ENCODE results near the gene CSF1.
"Not testable (repeated sequence)": the region's sequence is repeated elsewhere in the genome, so short reads cannot be mapped to it uniquely, and the experiment has no call there.

The CSF1 gene

DNA sequence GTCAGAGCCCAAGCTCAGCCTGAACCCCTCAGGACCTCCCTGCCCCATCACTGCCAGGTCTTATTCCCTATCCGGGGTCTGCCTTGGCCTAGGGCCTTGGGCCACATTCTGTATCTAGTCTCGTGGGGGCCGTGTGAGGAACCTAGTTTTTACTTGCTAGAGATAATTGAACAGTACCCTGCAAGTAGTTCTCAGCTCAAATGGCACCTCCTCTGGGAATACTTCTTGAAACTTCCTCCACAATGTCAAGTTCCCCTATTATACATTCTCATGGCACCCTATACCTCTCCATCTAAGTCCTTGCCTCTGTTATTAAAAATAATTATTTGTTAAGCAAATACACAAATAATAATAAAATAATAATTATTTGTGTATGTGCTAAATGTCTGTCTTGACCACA lies 32.9 kb upstream of the CSF1 start:
- no peak for DNase-seq
- TF ChIP-seq, protein P1, sequence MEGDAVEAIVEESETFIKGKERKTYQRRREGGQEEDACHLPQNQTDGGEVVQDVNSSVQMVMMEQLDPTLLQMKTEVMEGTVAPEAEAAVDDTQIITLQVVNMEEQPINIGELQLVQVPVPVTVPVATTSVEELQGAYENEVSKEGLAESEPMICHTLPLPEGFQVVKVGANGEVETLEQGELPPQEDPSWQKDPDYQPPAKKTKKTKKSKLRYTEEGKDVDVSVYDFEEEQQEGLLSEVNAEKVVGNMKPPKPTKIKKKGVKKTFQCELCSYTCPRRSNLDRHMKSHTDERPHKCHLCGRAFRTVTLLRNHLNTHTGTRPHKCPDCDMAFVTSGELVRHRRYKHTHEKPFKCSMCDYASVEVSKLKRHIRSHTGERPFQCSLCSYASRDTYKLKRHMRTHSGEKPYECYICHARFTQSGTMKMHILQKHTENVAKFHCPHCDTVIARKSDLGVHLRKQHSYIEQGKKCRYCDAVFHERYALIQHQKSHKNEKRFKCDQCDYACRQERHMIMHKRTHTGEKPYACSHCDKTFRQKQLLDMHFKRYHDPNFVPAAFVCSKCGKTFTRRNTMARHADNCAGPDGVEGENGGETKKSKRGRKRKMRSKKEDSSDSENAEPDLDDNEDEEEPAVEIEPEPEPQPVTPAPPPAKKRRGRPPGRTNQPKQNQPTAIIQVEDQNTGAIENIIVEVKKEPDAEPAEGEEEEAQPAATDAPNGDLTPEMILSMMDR (IDR thresholded peaks at IDR 0.05; ENCODE audit: low read depth, low read length): no peak
- Histone ChIP-seq H3K9me3 (ENCODE audit: severe bottlenecking) (no peaks in the 10 kb centered on the region), H3K27me3 (ENCODE audit: insufficient read depth, low read depth, severe bottlenecking) (no peaks in the 10 kb centered on the region), H3K36me3 (no peaks in the 10 kb centered on the region), H3K4me3 (ENCODE audit: low read depth, low read length) (no peak overlapping the region), H3K27ac (no peak overlapping the region)

GRCh38 chr1:109878531-109879104 lies 32.0 kb upstream of the CSF1 start:
- no peak for DNase-seq
- Histone ChIP-seq H3K27me3 (ENCODE audit: insufficient read depth, low read depth, severe bottlenecking) (no peaks in the 10 kb centered on the region), H3K36me3 (no peaks in the 10 kb centered on the region), H3K27ac (no peak overlapping the region), H3K9me3 (ENCODE audit: severe bottlenecking) (no peaks in the 10 kb centered on the region), H3K4me3 (ENCODE audit: low read depth, low read length) (no peak overlapping the region)
- TF ChIP-seq, protein P1 (IDR thresholded peaks at IDR 0.05; ENCODE audit: low read depth, low read length): no peak

GRCh38 chr1:109879371-109879770 lies 31.3 kb upstream of the CSF1 start:
- H3K27me3 ChIP-seq (ENCODE audit: insufficient read depth, low read depth, severe bottlenecking); H3K9me3 ChIP-seq (ENCODE audit: severe bottlenecking); H3K4me3 ChIP-seq (ENCODE audit: low read depth, low read length); DNase-seq; H3K27ac ChIP-seq; H3K36me3 ChIP-seq: not testable (repeated sequence)

- TF ChIP-seq, protein P1 (IDR thresholded peaks at IDR 0.05; ENCODE audit: low read depth, low read length): no peak
Observed at GRCh38 chr1:109879881-109880525, 30.6 kb upstream of the CSF1 start.

DNA sequence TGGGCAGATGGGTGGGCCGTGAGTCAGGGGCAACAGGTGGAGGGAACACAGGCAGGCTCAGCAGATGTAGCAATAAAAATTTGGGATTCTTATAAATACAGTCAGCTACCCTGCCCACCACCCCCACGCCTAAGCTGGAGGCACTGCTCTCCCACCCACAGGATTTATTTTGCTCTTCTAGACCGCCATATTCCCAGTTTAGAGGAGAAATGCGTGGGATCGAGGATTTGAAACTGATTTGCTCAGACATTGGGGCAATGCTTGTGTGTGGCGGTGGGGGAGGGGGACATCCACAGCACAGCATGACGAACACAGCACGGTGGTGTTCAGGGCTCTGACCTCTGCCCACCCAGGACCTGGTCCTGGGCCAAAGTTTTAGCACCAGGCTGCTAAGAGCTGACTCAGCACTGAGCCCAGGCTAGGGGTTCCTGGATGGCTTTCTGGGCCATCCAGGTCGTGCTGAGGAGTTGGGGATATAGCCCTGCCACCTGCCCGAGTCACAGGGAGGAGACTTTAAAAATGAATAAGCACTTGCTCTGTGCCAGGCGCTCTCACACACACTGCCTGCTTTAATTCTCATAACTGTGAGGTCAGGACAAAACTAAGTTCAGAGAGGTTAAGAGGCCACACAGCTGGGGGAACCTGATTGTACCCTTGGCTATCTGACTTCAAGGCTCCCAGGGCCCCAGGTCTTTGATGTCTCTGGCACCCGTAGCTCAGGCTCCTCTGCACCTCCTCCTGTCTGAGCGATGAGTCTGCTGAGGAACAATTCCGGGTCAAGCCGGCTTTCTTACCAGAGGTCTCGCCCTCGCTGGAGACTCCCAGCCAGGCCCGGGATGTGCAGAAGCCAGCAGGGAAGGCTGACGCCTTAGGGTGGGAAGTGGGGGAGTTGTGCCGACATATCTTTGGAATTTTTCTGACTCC lies 29.4 kb upstream of the CSF1 start:
- H3K36me3 ChIP-seq: no peaks in the 10 kb centered on the region
- no peak for DNase-seq
- no peaks in the 10 kb centered on the region for H3K27me3 ChIP-seq (ENCODE audit: insufficient read depth, low read depth, severe bottlenecking)
- TF ChIP-seq, protein P1 (IDR thresholded peaks at IDR 0.05; ENCODE audit: low read depth, low read length): no peak
- H3K27ac ChIP-seq: no peak overlapping the region
- no peak overlapping the region for H3K4me3 ChIP-seq (ENCODE audit: low read depth, low read length)
- H3K9me3 ChIP-seq (ENCODE audit: severe bottlenecking): no peaks in the 10 kb centered on the region

More at GRCh38 chr1:109879881-109880525, 30.6 kb upstream of the CSF1 start:
- Histone ChIP-seq H3K36me3 (no peaks in the 10 kb centered on the region), H3K27ac (no peak overlapping the region), H3K27me3 (ENCODE audit: insufficient read depth, low read depth, severe bottlenecking) (no peaks in the 10 kb centered on the region), H3K9me3 (ENCODE audit: severe bottlenecking) (no peaks in the 10 kb centered on the region), H3K4me3 (ENCODE audit: low read depth, low read length) (no peak overlapping the region)
- DNase-seq: no peak

GRCh38 chr1:109881906-109882287 lies 28.8 kb upstream of the CSF1 start:
- H3K4me3 ChIP-seq (ENCODE audit: low read depth, low read length): no peak overlapping the region
- DNase-seq: no peak
- no peaks in the 10 kb centered on the region for H3K27me3 ChIP-seq (ENCODE audit: insufficient read depth, low read depth, severe bottlenecking)
- no peak overlapping the region for H3K27ac ChIP-seq
- TF ChIP-seq, protein P1 (IDR thresholded peaks at IDR 0.05; ENCODE audit: low read depth, low read length): no peak
- no peaks in the 10 kb centered on the region for H3K36me3 ChIP-seq
- no peaks in the 10 kb centered on the region for H3K9me3 ChIP-seq (ENCODE audit: severe bottlenecking)
